NB4 (cell line): ENCODE results near the gene SLC25A21.
A peak's percentile ranks its signal among the peaks of the same experiment; 100 is the strongest.

Experiments used
- DNase-seq: peaks from one replicate; pipeline ENCODE4 v3.0.0; 2010; ENCODE audit warnings: low read depth
- H3K4me3 ChIP-seq: one replicate; pipeline ENCODE4 v1.5.1; 2011; ENCODE audit warnings: mild to moderate bottlenecking, low read depth, low read length, moderate library complexity
- CTCF ChIP-seq: IDR thresholded peaks from one replicate; pipeline ENCODE4 v1.5.1; 2012; ENCODE audit warnings: low read depth, low read length
- MAX ChIP-seq: IDR thresholded peaks from 2 replicates; pipeline ENCODE4 v1.6.1; 2011; ENCODE audit warnings: low read depth, low read length
- MYC ChIP-seq: IDR thresholded peaks from 2 replicates; pipeline ENCODE4 v1.6.1; 2011; ENCODE audit warnings: low read depth, low read length
- POLR2A ChIP-seq: IDR thresholded peaks from 2 replicates; pipeline ENCODE4 v1.6.1; 2011; ENCODE audit warnings: mild to moderate bottlenecking; ENCODE audit not compliant: insufficient read length; ENCODE audit errors: extremely low read depth

The SLC25A21 gene

GRCh38 chr14:37046815-37047214, 125.6 kb downstream of the SLC25A21 start:
- no peak overlapping the region for H3K4me3 ChIP-seq
- TF ChIP-seq MYC, result no peak
- no peak for TF ChIP-seq CTCF
- no peak for TF ChIP-seq MAX
- TF ChIP-seq POLR2A, result no peak
- no peak for DNase-seq

GRCh38 chr14:37045340-37046061, 126.9 kb downstream of the SLC25A21 start:
- TF ChIP-seq MAX, result no peak
- no peak for TF ChIP-seq POLR2A
- no peak for TF ChIP-seq MYC
- no peak for TF ChIP-seq CTCF
- H3K4me3 ChIP-seq, result no peak overlapping the region
- DNase-seq, result no peak

GRCh38 chr14:37037636-37038387, 134.6 kb downstream of the SLC25A21 start:
- TF ChIP-seq MAX, result no peak
- TF ChIP-seq POLR2A, result no peak
- no peak for TF ChIP-seq CTCF
- TF ChIP-seq MYC, result no peak
- no peak for DNase-seq
- H3K4me3 ChIP-seq, result no peak overlapping the region

GRCh38 chr14:37036669-37037341, 135.6 kb downstream of the SLC25A21 start:
- peak; percentile 32 for DNase-seq
- no peak overlapping the region for H3K4me3 ChIP-seq
- TF ChIP-seq MAX, result no peak
- no peak for TF ChIP-seq POLR2A
- TF ChIP-seq CTCF, result no peak
- no peak for TF ChIP-seq MYC

- DNase-seq, result no peak
- TF ChIP-seq MAX (no peak), MYC (no peak), POLR2A (no peak), CTCF (no peak)
- no peak overlapping the region for H3K4me3 ChIP-seq
Observed at GRCh38 chr14:37035401-37035800, 137.0 kb downstream of the SLC25A21 start.
